OCI-LY1 (cell line): ENCODE measurements around the gene MARCHF6.

Source experiments
- EZH2 ChIP-seq: fragments of 200-600 bp; sonication (generic), shearing (Covaris generic); IDR thresholded peaks from 2 replicates; pipeline ENCODE4 v1.8.0; 2017; ENCODE audit warnings: borderline replicate concordance, mixed run types, mild to moderate bottlenecking, antibody characterized with exemption, low read length, moderate library complexity, mixed read lengths
- TF ChIP-seq, protein P1 (sequence below): fragments of 200-600 bp; sonication (generic), shearing (Covaris generic); IDR thresholded peaks from 2 replicates; pipeline ENCODE4 v1.5.1; 2017; ENCODE audit warnings: mild to moderate bottlenecking, antibody characterized with exemption, low read length, moderate library complexity, mixed read lengths

DNA sequence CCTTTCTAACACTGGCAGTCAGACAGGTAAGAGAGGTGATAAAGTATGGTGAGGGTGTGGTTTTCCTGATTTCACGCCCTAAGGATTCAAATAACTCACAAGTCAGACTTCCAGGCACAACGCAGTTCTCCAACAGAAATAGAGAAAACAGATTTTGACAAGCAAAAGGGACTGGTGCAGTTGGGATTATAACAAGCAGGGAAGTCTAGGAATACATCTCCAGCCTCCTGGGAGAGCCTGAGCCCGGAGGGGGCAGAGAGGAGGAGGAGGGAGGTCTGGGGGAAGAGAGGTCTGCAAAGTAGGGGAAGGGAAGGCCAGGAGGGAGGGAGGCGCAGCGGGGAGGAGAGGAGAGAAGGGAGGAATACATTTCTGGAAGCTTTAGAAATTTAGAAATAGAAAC lies 47.4 kb upstream of the MARCHF6 start:
- TF ChIP-seq, protein P1, sequence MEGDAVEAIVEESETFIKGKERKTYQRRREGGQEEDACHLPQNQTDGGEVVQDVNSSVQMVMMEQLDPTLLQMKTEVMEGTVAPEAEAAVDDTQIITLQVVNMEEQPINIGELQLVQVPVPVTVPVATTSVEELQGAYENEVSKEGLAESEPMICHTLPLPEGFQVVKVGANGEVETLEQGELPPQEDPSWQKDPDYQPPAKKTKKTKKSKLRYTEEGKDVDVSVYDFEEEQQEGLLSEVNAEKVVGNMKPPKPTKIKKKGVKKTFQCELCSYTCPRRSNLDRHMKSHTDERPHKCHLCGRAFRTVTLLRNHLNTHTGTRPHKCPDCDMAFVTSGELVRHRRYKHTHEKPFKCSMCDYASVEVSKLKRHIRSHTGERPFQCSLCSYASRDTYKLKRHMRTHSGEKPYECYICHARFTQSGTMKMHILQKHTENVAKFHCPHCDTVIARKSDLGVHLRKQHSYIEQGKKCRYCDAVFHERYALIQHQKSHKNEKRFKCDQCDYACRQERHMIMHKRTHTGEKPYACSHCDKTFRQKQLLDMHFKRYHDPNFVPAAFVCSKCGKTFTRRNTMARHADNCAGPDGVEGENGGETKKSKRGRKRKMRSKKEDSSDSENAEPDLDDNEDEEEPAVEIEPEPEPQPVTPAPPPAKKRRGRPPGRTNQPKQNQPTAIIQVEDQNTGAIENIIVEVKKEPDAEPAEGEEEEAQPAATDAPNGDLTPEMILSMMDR = no peak
- TF ChIP-seq EZH2 = no peak
